WTC11 (cell line): ENCODE data around the gene MOSMO.

ENCODE experiments used
- CTCF ChIP-seq: fragments of 200-600 bp; IDR thresholded peaks from 2 replicates; pipeline ENCODE4 v1.8.0; 2022; ENCODE audit warnings: antibody characterized with exemption
- GABPB1 ChIP-seq: sonication (generic); formaldehyde crosslinking; IDR thresholded peaks from 2 replicates; pipeline ENCODE4 v1.8.1; 2023; ENCODE audit warnings: mild to moderate bottlenecking, missing genetic modification reagents
- NR1H2 ChIP-seq: sonication (generic); formaldehyde crosslinking; IDR thresholded peaks from 2 replicates; pipeline ENCODE4 v1.9.0; 2021; ENCODE audit warnings: mild to moderate bottlenecking, moderate library complexity, missing genetic modification reagents

- TF ChIP-seq NR1H2: no peak
- TF ChIP-seq CTCF: no peak
- no peak for TF ChIP-seq GABPB1 (CRISPR knock-in tag)
Observed at GRCh38 chr16:21964353-21964752, 43.6 kb upstream of the MOSMO start.
